HCT116 (cell line): ENCODE measurements around the gene NOSIP. TPM values are rescaled to one million over a fixed set of nuclear protein-coding genes. Genes with fewer than 3 reads are reported as not detected.

Experiments
- ATAC-seq: fragments of 200-7000 bp; cut with Tn5 transposase; 2 replicates; pipeline ENCODE4 v1.9.1; 2020; ENCODE audit warnings: mild to moderate bottlenecking, moderate library complexity
- BruUV-seq: library from RNA; stranded (reverse); fragments of 400-500 nt; replicated peaks from 2 replicates; lab custom pipeline; 2021; lab: Mats Ljungman, UMichigan
- CTCF ChIA-PET: fragments of 300-600 bp; sonication (Branson Sonifier 250); formaldehyde crosslinking; loops from one replicate; lab custom pipeline; 2021; ENCODE audit warnings: antibody characterized with exemption; lab: Charles Lee
- POLR2A ChIA-PET: fragments of 300-600, 350-600 bp; sonication (Branson Sonifier 250); formaldehyde crosslinking; loops from one replicate; lab custom pipeline; 2021; ENCODE audit warnings: antibody characterized with exemption; lab: Charles Lee
- RAD21 ChIA-PET, 2 experiments: fragments of 300-600 bp; sonication (Branson Sonifier 250); formaldehyde crosslinking; loops; one replicate each; lab custom pipeline; 2023; ENCODE audit warnings: low total read pairs in 2 of 2; ENCODE audit not compliant: uncharacterized antibody in 2 of 2, unreplicated experiment in 2 of 2, low non-redundant PET in 1 of 2; lab: Charles Lee
- DNase-seq: peaks from one replicate; pipeline ENCODE4 v3.0.0-alpha.2; 2010; ENCODE audit warnings: low read depth, low spot score
- H2AFZ ChIP-seq: fragments of 200-600 bp; shearing (Covaris generic), sonication (generic); 2 replicates; pipeline ENCODE4 v1.6.1; 2017; ENCODE audit warnings: low read depth, mixed run types, mixed read lengths, antibody characterized with exemption, low read length; ENCODE audit not compliant: poor library complexity, severe bottlenecking
- H3K27ac ChIP-seq: 2 replicates; pipeline ENCODE4 v1.5.1; 2012; ENCODE audit warnings: low read depth, low read length
- H3K27me3 ChIP-seq: fragments of 200-600 bp; sonication (generic); 2 replicates; pipeline ENCODE4 v1.6.1; 2016; ENCODE audit warnings: mixed run types, low read length, mixed read lengths; ENCODE audit not compliant: insufficient read depth
- H3K36me3 ChIP-seq, 2 experiments: fragments of 200-500 bp in 1 of 2; fragments of 200-600 bp in 1 of 2; sonication (Bioruptor generic) in 1 of 2; sonication (generic) in 1 of 2; 2 replicates each; pipeline versions ENCODE4 v1.5.1 to v1.6.1; 2014 to 2016; ENCODE audit warnings: low read length in 2 of 2, inconsistent platforms in 1 of 2, mixed read lengths in 1 of 2, mixed run types in 1 of 2; ENCODE audit not compliant: insufficient read depth in 2 of 2, control insufficient read depth in 1 of 2
- H3K4me1 ChIP-seq, 2 experiments: fragments of 200-600 bp in 1 of 2; sonication (generic) in 1 of 2; 2 replicates each; pipeline versions ENCODE4 v1.5.1 to v1.6.1; 2012 to 2017; ENCODE audit warnings: low read length in 2 of 2, inconsistent platforms in 1 of 2, mild to moderate bottlenecking in 1 of 2, mixed read lengths in 1 of 2, mixed run types in 1 of 2, moderate library complexity in 1 of 2; ENCODE audit not compliant: insufficient read depth in 2 of 2, control insufficient read depth in 1 of 2
- H3K4me2 ChIP-seq: fragments of 200-600 bp; sonication (generic); 2 replicates; pipeline ENCODE4 v1.6.1; 2017; ENCODE audit warnings: mixed run types, low read length, mixed read lengths
- H3K4me3 ChIP-seq, 2 experiments: fragments of 200-600 bp in 1 of 2; sonication (generic) in 1 of 2; replicated peaks in 1 of 2; 2 replicates each; pipeline ENCODE4 v1.5.1; 2011 to 2016; ENCODE audit warnings: low read length in 2 of 2, control low read depth in 1 of 2, low read depth in 1 of 2, mild to moderate bottlenecking in 1 of 2, mixed read lengths in 1 of 2, mixed run types in 1 of 2
- H3K79me2 ChIP-seq: fragments of 200-600 bp; sonication (generic); 2 replicates; pipeline ENCODE4 v1.6.1; 2017; ENCODE audit warnings: mild to moderate bottlenecking, mixed run types, low read length, moderate library complexity, mixed read lengths; ENCODE audit not compliant: insufficient read depth
- H3K9ac ChIP-seq: fragments of 200-600 bp; sonication (generic); 2 replicates; pipeline ENCODE4 v1.6.1; 2016; ENCODE audit warnings: low read length, mixed read lengths
- H3K9me2 ChIP-seq: fragments of 200-600 bp; sonication (generic), shearing (Covaris generic); 2 replicates; pipeline ENCODE4 v1.6.1; 2017; ENCODE audit warnings: mixed run types, mild to moderate bottlenecking, moderate library complexity; ENCODE audit not compliant: insufficient read depth
- H3K9me3 ChIP-seq, 2 experiments: fragments of 200-500 bp in 1 of 2; fragments of 200-600 bp in 1 of 2; sonication (Bioruptor generic) in 1 of 2; sonication (generic) in 1 of 2; 2 replicates each; pipeline ENCODE4 v1.6.1; 2014 to 2017; ENCODE audit warnings: low read length in 2 of 2, mixed read lengths in 2 of 2, inconsistent platforms in 1 of 2, low read depth in 1 of 2, mild to moderate bottlenecking in 1 of 2, mixed run types in 1 of 2, moderate library complexity in 1 of 2; ENCODE audit not compliant: control insufficient read depth in 1 of 2, insufficient read depth in 1 of 2
- H4K20me1 ChIP-seq: fragments of 200-600 bp; sonication (generic), shearing (Covaris generic); 2 replicates; pipeline ENCODE4 v1.6.1; 2017; ENCODE audit warnings: mixed run types, mild to moderate bottlenecking, moderate library complexity; ENCODE audit not compliant: insufficient read depth
- ATF3 ChIP-seq: IDR thresholded peaks from 2 replicates; pipeline ENCODE4 v1.6.1; 2012
- CBX3 ChIP-seq: IDR thresholded peaks from 2 replicates; pipeline ENCODE4 v1.6.1; 2012; ENCODE audit warnings: low read depth
- JUND ChIP-seq: IDR thresholded peaks from 2 replicates; pipeline ENCODE4 v1.6.1; 2012
- MAX ChIP-seq: IDR thresholded peaks from 2 replicates; pipeline ENCODE4 v1.6.1; 2012
- POLR2AphosphoS5 ChIP-seq: IDR thresholded peaks from 2 replicates; pipeline ENCODE4 v1.6.1; 2011; ENCODE audit warnings: mild to moderate bottlenecking, low read depth, low read length, moderate library complexity
- RAD21 ChIP-seq: IDR thresholded peaks from 2 replicates; pipeline ENCODE4 v1.6.1; 2012; ENCODE audit warnings: low read depth, mild to moderate bottlenecking
- SP1 ChIP-seq: IDR thresholded peaks from 2 replicates; pipeline ENCODE4 v1.6.1; 2012; ENCODE audit warnings: low read depth
- TCF7L2 ChIP-seq: IDR thresholded peaks from 2 replicates; pipeline ENCODE4 v1.7.0; 2011; ENCODE audit warnings: borderline replicate concordance, inconsistent platforms; ENCODE audit not compliant: insufficient read depth, insufficient read length; ENCODE audit errors: extremely low read depth
- ZFX ChIP-seq: fragments of 450-650 bp; IDR thresholded peaks from 2 replicates; pipeline ENCODE4 v1.6.1; 2017
- intact Hi-C: fragments of 100-400 bp; cut with micrococcal nuclease; formaldehyde crosslinking; loops from 2 replicates; pipeline ENCODE4 v1.10.0; 2022
- total RNA-seq: library from RNA; stranded (reverse); gene quantifications from one replicate; pipeline ENCODE4 v1.2.1, GENCODE V29; 2021; ENCODE audit not compliant: unreplicated experiment

The NOSIP gene
- total RNA-seq, 1 experiment from 2014 or later = 133 TPM

GRCh38 chr19:49552749-49553148 lies 27.6 kb downstream of the NOSIP start (continued):
- no peak for TF ChIP-seq ATF3
- TF ChIP-seq MAX = no peak
- no peak for TF ChIP-seq SP1
- no peak for TF ChIP-seq TCF7L2
- no peak for TF ChIP-seq RAD21
- no peak for TF ChIP-seq ZFX
- no peak for TF ChIP-seq CBX3

GRCh38 chr19:49551531-49551930 lies 28.8 kb downstream of the NOSIP start:
- intact Hi-C loops = no loop called here
- BruUV-seq = no TSS peak
- Histone ChIP-seq H3K36me3 (peaks cover 11 to 13% of the 10 kb centered on the region in 2 experiments; a peak in 3 of 4 replicates), H4K20me1 (no peaks in the 10 kb centered on the region), H3K4me2 (no peak overlapping the region), H3K9me3 (no peaks in the 10 kb centered on the region), H2AFZ (no peak overlapping the region), H3K79me2 (no peaks in the 10 kb centered on the region), H3K4me3 (no peak overlapping the region), H3K27me3 (no peaks in the 10 kb centered on the region), H3K27ac (no peak overlapping the region), H3K9ac (no peak overlapping the region), H3K4me1 (peaks cover 0 to 11% of the 10 kb centered on the region in 2 experiments; a peak in 2 of 4 replicates), H3K9me2 (no peaks in the 10 kb centered on the region)
- RAD21 ChIA-PET = no interaction called here
- CTCF ChIA-PET = interaction anchor here (0.8 to 1.6 kb wide), 2 partner anchors 19 to 48 kb away, joined by 3 read pairs; no protein-coding TSS in a partner anchor
- 0 out of 2 replicates have a peak, but pooled peaks have one; percentile 27 for TF ChIP-seq POLR2AphosphoS5
- no peak for TF ChIP-seq JUND
- no peak for ATAC-seq
- no peak for DNase-seq
- POLR2A ChIA-PET = interaction anchor here (1.7 kb wide), 1 partner anchor 56 kb away, joined by 4 read pairs; the partner anchor contains the start of gene RPS11
